ENCODE data around the gene SNX21.
A peak's percentile ranks its signal among the peaks of the same experiment; 100 is the strongest.
"Not testable (repeated sequence)": the region's sequence is repeated elsewhere in the genome, so short reads cannot be mapped to it uniquely, and the experiment has no call there.

SNX21 gene, protein sequence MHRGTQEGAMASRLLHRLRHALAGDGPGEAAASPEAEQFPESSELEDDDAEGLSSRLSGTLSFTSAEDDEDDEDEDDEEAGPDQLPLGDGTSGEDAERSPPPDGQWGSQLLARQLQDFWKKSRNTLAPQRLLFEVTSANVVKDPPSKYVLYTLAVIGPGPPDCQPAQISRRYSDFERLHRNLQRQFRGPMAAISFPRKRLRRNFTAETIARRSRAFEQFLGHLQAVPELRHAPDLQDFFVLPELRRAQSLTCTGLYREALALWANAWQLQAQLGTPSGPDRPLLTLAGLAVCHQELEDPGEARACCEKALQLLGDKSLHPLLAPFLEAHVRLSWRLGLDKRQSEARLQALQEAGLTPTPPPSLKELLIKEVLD

DNA sequence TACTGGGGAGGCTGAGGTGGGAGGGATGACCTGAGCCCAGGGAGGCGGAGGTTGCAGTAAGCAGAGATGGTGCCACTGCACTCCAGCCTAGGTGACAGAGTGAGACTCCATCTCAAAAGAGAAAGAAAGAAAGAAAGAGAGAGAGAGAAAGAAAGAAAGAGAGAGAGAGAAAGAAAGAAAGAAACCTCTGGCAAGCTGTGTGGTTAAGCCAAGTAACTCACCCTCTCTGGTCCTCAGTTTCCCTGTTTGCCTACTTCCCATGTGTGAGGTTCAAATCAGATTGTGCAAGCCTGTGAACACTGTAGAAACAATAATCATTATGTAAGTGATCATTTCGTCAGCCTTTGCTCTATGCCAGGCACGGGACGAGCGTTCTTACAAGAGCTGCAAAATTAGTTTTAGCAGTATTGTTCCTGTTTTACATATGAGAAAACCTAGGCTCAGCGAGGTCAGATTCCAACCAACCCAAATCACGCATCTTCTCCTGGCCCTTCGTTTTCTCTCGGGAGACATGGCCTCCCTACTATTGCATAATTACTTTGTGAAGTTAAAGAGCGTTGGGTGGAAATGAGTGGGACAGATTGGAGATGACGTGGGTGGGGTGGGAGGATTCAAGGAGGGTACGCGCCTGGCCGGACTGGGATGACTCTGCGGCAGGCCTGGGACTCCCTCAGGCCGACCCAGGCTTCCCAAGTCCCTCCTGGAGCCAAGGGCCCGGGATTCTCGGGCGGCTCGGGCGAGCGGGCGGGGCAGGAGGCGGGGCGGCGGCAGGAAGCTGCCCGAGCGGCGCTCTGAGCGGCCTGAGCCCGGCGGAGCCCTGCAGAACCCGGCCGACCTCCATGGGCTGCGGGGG, at the start of gene SNX21:
TSS of gene SNX21 (plus strand) at position 770 of the 853 bp plus-strand sequence. CDS start 121 bp downstream, outside the sequence.
- DNase-seq, result peak; percentile 19

DNA sequence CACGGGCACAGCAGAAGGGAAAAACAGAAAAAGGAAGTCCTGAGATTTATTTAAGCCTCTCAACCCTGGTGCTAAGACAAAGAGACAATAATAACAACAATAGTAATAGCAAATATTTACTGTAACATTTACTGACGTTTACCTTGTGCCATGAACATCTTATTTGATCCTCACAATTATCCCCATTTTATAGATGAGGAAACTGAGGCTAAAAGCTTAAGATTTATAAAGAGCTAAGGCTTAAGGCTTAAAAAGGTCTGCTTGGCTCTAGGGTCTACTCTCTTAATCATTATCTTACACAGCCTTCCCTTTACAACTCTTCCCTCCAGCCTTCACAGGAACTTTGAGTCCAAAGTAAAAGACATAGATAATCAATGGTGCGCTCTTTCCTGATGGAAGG, 45.2 kb upstream of the SNX21 start:
- DNase-seq, result no peak

DNA sequence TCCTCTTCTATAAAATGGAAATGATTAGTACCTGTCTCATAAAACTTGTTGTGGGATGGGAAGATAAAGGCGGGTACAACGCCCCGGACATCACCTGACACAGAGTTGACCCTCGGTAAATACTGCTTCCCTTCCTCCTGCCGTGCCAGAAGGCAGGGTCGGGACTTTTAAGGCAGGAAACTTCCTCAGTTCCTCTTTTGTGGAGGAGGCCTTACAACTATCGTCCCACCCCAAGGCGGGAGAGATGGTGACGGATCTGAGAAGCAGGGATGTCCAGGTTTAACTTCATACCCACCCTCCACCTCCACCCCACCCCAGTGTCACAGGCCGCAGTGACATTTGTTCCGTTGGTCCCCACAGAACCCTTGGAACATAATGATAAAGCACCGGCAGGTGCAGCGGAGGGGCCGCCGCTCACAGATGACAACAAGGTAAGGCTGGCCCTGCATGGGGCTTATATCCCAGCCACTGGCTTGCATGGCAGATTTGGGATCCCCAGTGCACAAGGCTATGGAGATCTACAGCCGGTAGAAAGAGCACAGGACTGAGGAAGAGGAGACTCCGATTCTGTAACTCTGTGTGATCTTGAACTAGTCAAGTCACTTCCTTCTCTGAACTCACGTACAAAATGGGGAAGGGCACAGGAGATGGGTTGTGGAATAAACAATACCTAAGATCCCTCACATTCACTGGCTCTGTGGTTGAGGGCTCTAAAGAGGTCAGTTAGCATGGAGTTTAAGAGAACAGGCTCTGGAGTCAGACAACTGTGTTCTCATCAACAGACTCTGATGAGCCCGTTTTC, 41.1 kb upstream of the SNX21 start:
- DNase-seq, result no peak

DNA sequence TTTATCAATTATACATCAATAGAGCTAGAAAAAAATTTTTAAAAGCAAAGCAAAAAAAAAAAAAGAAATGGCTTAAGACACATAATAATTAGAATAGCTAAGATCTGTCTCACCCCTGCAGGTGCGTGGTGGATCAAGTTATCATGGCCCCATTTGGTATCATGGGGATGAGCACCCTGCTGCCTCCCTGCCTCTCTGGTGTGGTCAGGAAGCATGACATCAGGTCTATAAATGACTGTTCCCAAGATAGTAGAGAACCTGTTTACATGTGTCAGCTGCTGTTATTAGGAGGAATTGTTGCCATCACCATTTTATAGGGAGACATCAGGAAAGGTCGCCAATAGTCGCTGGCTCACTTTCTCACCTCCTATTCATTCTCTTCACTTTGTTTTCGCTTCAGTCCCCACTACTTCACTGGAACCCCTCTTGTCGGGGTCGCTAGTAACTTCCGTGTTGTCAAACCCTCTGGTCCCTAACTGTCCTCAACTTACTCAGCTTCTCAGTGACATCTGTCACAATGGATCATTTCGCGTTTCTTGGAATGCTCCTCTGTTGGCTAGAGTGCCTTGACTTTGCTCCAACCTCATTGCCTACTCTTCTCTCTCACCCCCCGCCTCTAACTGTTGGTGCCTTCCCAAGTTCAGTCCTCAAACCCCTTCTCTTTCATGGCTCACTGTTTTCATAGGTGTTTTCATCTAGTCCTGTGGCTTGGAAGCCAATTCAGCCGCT, 37.1 kb upstream of the SNX21 start:
- DNase-seq, result no peak

DNA sequence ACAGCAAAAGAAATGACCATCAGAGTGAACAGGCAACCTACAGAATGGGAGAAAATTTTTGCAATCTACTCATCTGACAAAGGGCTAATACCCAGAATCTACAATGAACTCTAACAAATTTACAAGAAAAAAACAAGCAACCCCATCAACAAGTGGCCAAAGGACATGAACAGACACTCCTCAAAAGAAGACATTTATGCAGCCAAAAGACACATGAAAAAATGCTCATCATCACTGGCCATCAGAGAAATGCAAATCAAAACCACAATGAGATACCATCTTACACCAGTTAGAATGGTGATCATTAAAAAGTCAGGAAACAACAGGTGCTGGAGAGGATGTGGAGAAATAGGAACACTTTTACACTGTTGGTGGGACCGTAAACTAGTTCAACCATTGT, 36.1 kb upstream of the SNX21 start:
- DNase-seq, result not testable (repeated sequence)

DNA sequence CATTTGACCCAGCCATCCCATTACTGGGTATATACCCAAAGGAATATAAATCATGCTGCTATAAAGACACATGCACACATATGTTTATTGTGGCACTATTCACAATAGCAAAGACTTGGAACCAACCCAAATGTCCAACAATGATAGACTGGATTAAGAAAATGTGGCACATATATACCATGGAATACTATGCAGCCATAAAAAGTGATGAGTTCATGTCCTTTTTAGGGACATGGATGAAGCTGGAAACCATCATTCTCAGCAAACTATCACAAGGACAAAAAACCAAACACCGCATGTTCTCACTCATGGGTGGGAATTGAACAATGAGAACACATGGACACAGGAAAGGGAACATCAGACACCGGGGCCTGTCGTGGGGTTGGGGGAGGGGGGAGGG, 35.6 kb upstream of the SNX21 start:
- DNase-seq, result not testable (repeated sequence)

DNA sequence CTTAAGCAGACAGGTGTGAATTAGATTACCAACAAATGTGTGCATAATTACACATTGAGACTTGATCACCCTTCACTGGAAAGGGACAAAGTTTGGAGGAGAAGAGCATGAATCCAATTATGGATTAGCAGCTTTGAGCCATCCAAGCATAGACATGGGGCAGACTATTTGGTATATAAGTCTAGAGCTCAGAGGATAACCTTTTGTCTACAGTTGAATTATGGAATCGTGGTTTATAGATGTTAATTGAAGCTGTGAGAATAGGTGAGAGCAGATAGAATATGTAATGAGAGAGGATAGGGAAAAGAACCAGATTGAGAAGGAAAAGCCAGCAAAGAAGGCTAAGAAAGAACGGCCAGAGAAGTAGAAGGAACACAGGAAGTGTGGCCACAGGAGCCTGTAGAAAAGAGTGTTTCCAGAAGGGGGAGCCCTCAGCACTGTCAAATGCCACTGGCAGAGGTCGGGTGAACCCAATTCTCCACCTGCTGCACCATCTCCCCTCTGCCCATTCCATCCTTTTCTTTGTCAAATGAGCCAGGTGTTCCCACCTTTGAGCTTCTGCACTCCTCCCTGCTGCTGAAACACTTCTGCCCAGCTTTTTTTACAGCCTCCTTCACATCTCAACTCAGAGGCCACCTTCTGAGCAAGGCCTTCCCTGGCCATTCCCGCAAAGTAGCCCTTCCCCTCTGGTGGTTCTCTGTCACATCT, 34.5 kb upstream of the SNX21 start:
- peak; percentile 70 for DNase-seq

DNA sequence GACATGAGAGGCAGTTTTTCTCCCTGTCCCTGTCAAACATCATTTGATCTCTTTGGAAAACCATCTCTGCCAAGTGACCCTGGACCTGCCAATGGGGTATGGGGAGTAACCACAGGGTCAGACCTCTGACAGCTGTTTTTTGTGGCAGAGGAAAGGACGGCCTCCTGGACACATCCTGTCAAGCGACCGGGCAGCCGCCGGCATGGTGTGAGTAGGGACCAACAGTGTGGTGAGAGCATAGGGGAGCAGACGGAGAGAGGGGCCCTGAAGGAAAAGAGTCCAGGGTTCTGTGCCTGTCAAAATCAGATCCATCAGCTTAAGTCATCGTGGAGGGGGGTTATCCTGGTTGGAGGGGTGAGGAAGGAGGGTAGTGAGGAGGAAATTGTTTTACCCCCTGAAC, 31.7 kb upstream of the SNX21 start:
- DNase-seq, result no peak

DNA sequence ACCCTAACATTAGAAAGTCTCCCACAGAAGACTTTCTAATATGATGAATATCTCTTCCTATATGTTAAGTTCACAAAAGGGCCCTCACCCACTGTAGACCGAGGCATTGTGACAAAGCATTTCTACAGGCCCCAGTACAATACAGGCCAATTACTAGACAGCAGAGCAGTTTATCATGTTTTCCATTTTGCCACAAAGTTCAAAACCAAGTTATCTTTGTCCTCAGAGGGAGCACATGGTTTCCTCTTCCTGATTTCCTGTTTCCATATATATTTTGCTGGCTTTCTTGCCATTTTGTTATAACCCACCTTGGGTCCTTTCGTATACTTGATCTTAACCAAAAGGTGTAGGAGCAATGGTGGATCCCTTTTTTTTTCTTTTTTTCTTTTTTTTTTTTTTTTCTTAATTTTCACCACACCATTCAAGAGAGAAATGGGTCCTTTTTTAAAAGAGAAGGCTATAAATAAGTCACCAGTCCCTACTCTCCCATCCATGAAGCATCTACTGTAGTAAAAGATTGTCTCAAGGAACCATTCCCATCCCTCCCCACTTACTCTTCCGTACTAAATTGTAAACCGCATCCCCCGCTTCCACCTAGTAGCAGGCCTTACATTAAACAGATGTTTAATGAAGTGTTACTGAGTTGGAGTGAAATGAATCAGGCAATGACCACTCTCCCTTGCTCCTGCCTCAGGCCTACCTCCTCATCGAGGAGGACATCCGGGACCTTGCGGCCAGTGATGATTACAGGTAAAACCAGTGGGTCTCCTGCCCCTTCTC, 23.2 kb upstream of the SNX21 start:
- no peak for DNase-seq

DNA sequence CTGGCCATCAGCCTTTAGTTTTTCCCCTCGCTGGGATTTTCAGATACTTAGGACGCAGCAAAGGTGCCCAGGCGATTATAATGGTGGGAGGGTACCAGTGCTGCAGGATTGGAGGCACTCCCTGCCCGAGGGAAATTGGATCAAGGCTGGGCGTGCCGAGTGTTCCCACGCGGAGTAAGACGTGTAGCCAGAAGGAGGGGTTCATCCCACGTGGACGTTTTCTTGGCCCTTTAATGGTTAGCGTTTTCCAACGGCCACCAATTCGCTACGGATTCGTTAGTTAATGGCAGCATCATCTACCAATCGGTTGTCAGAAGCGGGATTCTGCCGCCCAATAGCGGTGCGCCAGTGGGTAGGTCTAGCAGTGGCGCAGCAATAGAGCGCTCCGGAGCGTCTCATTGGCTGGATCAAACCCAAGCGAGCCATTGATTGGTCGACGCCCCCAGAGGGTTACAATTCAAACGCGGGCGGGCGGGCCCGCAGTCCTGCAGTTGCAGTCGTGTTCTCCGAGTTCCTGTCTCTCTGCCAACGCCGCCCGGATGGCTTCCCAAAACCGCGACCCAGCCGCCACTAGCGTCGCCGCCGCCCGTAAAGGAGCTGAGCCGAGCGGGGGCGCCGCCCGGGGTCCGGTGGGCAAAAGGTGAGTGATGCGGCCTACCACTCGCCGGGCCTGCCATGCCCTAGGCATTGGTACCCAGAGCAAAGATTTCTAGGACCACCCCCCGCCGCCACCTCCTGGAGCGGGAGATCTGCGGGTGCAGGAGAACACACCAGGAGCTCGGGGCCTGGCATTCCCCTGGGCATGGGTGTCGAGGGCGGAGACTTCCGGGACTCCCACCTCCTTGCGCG, 21.2 kb upstream of the SNX21 start, which contains the start of gene UBE2C:
TSS of gene UBE2C (plus strand) at position 488 of the 849 bp plus-strand sequence. CDS start at position 540, 52 bp downstream.
- DNase-seq, result peak; percentile 99

DNA sequence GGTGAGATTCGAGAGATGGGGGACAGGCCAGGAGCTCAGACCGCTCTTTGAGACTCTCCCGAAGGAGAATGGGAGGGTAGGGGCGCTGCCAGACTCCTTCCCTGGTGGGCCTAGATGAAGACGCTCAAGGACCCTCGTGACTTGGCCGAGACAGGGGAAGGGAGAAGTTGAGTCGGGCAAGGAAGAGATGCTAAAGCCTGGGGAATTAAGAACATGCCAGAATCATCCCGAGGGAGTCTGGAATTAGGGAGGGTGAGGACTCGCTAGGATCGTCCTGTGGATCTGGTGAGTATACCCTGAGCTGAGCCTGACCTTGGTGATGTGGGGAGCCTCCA, 20.6 kb upstream of the SNX21 start:
- no peak for DNase-seq

DNA sequence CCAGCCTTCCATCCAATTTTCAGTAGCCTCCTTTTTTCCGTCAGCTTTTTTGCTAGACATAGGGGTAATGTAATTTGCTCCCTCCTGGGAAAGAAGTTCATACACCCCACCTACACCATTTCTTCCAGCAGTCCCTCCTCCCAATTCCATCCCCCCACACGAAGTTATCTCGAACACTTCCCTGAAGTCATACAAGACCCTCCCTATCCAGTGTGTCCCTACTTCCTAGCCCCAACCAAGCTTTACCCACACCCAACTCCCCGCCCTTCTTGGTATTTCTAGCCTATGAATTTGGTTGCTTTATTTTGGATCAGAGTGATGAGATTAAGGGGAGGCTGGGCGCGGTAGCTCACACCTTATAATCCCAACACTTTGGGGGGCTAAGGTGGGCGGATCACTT, 20.1 kb upstream of the SNX21 start:
- DNase-seq, result no peak

DNA sequence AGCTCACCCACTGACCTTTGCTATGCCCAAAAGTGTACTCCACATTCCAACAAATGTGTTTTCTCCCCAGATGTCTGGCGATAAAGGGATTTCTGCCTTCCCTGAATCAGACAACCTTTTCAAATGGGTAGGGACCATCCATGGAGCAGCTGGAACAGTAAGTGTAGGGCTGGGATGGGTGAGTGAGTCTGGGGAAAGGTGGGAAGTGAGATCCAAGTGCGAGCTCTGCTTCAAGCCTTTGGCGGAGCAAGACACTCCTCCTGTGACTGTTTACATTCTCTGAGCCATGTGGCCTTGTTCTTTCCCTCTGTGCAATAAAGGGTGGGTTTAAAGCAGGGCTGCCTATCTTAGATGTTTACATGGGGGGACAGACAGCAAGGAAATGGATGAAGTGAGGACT, 19.3 kb upstream of the SNX21 start:
- DNase-seq, result no peak

DNA sequence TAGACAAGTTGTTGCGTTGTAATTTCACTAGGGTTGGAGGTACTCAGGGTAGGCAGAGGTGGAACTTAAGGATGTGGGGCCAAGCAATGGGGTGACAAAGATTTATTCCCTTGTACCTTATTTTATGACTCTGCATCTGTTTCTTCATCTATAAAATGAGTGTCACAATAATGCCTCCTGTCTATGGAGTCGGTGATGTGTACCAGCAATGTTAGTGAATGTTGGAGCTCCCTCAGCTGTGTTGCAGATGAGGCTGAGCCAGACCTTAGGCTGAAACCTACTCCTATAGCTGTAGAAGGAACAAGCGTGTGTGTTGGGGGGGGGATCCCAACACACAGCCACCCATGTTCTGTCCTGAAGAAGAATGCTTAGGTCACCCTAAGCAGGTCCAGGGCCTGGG, 16.6 kb upstream of the SNX21 start:
- no peak for DNase-seq

DNA sequence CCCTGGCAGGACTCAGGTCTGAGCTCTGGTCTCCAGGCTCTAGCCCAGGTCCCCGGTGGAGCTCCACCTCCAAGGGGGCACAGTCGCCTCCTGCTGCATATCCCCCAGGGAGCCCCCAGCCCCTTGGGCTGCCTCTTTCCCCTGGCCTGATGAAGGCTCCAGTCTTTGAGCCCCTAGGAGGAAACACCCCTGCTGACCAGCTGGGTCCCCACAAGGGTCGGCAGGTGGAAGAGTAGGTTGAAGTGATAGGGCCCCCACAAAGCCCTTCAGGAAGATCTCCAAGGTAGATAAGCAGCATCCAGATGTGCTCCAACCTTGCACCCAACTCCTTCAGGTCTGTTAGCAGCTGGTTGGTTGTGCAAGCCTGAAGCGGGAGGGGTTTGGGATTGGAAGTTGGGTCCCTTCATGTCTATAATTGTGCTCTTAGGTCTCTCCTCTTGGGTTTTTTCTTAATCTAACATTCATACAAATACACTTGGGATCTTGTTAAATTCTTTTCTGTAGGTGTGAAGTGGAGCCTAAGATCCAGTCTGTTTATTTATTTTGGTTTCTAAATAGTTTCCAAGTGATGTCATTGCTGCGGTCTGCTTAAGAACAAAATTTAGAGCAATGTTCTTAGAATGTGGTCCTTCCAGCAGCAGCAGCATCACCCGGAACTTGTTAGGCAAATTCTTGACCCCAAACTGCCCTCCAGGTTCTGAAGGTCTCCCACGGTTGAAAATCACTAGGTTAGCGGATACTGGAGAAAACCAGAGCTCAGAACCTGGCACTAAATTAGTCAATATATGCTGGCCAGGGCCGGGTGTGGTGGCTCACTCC, 16.0 kb upstream of the SNX21 start:
- DNase-seq, result no peak

DNA sequence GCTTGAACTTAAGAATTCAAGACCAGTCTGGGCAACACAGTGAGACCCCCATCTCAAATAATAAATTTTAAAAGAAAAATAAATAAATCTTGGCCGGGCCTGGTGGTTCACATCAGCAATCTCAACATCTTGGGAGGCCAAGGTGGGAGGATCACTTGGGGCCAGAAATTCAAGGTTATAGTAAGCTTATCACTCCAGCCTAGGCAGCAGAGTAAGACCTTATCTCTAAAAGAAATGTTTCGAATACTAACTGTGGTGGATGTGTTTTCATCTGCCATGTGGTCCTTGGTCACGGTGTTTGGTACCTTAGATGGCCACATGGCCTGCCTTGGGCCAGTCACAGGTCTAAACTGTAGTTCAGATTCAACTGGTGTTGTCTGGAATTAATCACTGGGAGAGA, 15.4 kb upstream of the SNX21 start:
- no peak for DNase-seq

DNA sequence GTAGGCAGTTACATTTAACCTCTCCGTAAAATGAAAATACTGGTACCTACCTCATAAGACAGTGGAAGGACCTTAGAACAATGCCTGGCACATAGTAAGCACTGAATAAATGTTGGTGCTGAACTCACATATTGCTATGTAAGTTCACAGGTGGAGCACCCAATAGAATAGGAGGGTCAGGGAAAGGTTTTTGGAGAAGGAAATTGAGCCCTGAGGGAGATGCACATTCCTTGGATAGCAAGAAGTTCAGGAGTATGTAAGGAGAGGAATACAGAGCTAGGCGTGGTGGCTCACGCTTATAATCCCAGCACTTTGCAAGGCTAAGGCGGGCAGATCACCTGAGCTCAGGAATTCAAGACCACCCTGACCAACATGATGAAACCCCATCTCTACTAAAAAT, 14.1 kb upstream of the SNX21 start:
- no peak for DNase-seq

DNA sequence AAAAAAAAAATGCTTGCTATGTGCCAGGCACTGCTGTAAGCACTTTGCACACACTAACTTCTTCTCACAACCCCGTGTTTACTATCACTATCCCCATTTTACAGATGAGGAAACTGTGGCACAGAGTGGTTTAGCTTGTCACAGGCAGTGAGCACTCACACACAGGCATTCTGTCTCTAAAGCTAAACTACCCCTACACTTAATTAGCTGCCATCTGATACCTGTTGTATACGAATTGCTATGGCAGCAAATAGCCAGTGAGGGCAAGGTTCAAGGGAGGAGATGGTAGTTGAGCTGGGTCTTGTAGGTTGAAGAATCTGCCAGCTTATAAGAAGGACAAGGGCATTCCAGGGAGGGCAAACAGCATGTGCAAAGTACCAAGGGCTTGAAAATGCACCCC, 11.7 kb upstream of the SNX21 start:
- no peak for DNase-seq

DNA sequence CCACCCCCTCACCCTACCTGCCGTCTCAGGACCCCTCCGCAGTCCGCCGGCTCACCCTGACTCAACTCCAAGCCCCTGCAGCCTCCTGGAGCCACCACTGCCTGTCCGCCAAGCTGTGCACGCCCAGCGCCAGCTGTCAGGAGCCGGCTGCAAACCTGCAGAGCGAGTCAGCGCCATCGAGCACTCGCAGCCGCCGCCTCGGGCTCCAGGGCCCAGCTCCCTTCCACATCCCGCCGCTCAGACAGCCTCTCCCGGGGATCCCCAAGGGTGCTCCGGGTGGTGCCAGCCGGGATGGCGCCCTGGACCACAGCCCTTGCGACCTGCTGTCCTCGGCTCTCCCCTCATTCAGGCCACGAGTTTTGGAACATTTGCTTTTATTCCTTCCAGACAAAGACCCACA, 10.7 kb upstream of the SNX21 start:
- peak; percentile 58 for DNase-seq
